ENCODE data around the gene PHACTR1. TPM values are rescaled to one million over a fixed set of nuclear protein-coding genes. Genes with fewer than 3 reads are reported as not detected.

PHACTR1 gene
- total and polyA plus RNA-seq, 7 donors: 0.04 to 3.0 (median 0.85) TPM

DNA sequence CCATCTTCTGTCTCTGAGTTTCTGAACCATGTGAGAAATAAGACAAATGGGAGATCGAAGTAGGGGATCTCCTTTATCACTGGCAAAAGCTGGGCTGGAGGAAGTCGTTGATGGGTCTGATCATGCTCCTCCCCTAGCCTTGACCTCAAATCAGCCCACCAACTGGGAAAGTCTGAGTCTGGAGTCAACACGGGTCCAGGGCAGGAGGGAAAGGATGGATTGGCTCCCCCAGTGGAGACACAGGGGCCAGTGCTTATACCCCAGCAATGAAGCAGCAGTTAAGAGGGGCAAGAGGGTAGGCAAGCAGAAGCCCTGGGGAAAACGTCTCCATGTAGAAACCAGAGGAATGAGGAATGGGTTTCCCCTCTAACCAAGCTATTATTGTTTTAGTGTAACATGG is 459.2 kb downstream of the PHACTR1 start:
- no peak for TF ChIP-seq CTCF (IDR thresholded peaks at IDR 0.05)
- no peak overlapping the region for H3K4me3 ChIP-seq
- no peaks in the 10 kb centered on the region for H3K9me3 ChIP-seq
- no peaks in the 10 kb centered on the region for H3K4me1 ChIP-seq
- DNase-seq: no peak
- intact Hi-C loops (cut with DNase I): no loop called here
- H3K27me3 ChIP-seq (ENCODE audit: insufficient read depth in 3 of 3, low read length in 2 of 3): peaks cover 0 to 3% (median 2%) of the 10 kb centered on the region in 3 donors
- no peak overlapping the region for H3K27ac ChIP-seq
- H3K36me3 ChIP-seq (ENCODE audit: insufficient read depth in 1 of 2, low read depth in 1 of 2): no peaks in the 10 kb centered on the region
- 39 to 46% (median 42%) methylated on average over 4 of the region's 4 CpGs for WGBS, 3 donors
- ATAC-seq: no peak

- H3K27me3 ChIP-seq (ENCODE audit: insufficient read depth in 3 of 3, low read length in 2 of 3): peaks cover 0 to 3% (median 0%) of the 10 kb centered on the region in 3 donors
- H3K4me1 ChIP-seq: no peaks in the 10 kb centered on the region
- WGBS, 3 donors: 49 to 64% (median 56%) methylated on average over 2 of the region's 2 CpGs
- DNase-seq: no peak
- no peak overlapping the region for H3K27ac ChIP-seq
- H3K9me3 ChIP-seq: no peaks in the 10 kb centered on the region
- H3K4me3 ChIP-seq: no peak overlapping the region
- intact Hi-C loops (cut with DNase I): no loop called here
- no peaks in the 10 kb centered on the region for H3K36me3 ChIP-seq (ENCODE audit: insufficient read depth in 1 of 2, low read depth in 1 of 2)
- TF ChIP-seq CTCF (IDR thresholded peaks at IDR 0.05): no peak
- ATAC-seq: no peak
These were observed 461.1 kb downstream of the PHACTR1 start for GRCh38 chr6:13177664-13178063.

- ATAC-seq (no peak), DNase-seq (no peak)
- WGBS, 3 donors: 38 to 53% (median 42%) methylated on average over 4 to 5 of the region's 5 CpGs
- Histone ChIP-seq H3K27ac (no peak overlapping the region), H3K9me3 (no peaks in the 10 kb centered on the region), H3K4me1 (no peaks in the 10 kb centered on the region), H3K4me3 (no peak overlapping the region), H3K27me3 (ENCODE audit: insufficient read depth in 3 of 3, low read length in 2 of 3) (peaks cover 0 to 3% (median 0%) of the 10 kb centered on the region in 3 donors), H3K36me3 (ENCODE audit: insufficient read depth in 1 of 2, low read depth in 1 of 2) (no peaks in the 10 kb centered on the region)
- no peak for TF ChIP-seq CTCF (IDR thresholded peaks at IDR 0.05)
- intact Hi-C loops (cut with DNase I): no loop called here
These were observed 461.5 kb downstream of the PHACTR1 start for GRCh38 chr6:13178107-13178506.

DNA sequence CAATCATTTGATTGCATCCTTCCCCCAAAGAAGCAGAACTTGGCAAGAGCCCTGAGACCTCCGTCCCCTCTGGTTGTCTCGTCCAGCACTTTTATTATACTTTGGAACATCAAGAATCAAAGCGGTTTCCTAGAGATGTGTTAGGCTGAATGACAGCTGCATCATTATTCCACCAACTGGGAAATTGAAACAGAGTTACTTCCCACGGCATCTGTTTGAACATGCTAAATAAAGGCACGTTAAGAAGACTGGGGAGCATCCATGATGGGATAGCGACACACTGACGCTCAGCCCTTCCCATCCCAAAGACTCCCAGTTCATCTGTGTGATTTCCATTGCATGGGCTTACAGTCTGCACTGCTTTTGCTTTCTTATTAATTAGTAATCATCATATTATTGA is 464.0 kb downstream of the PHACTR1 start:
- 43 to 61% (median 59%) methylated on average over 7 of the region's 7 CpGs for WGBS, 3 donors
- no peak overlapping the region for H3K27ac ChIP-seq
- intact Hi-C loops (cut with DNase I): no loop called here
- no peaks in the 10 kb centered on the region for H3K36me3 ChIP-seq (ENCODE audit: insufficient read depth in 1 of 2, low read depth in 1 of 2)
- no peak for TF ChIP-seq CTCF (IDR thresholded peaks at IDR 0.05)
- H3K27me3 ChIP-seq (ENCODE audit: insufficient read depth in 3 of 3, low read length in 2 of 3): no peaks in the 10 kb centered on the region
- DNase-seq: no peak
- H3K4me1 ChIP-seq: no peaks in the 10 kb centered on the region
- ATAC-seq: no peak
- H3K4me3 ChIP-seq: no peak overlapping the region
- no peaks in the 10 kb centered on the region for H3K9me3 ChIP-seq

DNA sequence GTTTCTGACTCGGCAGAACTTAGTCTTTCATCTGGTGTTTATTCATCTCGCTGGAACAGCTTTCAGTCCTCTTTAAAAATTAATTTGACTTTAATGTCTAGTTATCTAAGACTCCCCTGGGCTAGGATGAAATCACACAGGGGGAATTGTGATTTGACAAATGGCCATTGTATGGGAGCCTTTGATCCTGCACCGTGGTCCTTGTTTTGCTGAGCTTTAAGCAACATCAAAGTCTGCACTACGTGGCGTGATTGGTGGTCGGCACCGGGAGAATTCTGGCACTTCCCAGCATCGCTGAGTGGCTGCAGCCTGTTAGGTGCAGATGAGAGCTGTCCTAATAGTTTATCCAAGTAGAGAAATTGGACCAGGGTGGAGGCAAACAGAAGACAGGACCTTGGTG is 464.8 kb downstream of the PHACTR1 start:
- no peaks in the 10 kb centered on the region for H3K36me3 ChIP-seq (ENCODE audit: insufficient read depth in 1 of 2, low read depth in 1 of 2)
- whole genome bisulfite sequencing, 3 donors: 41 to 45% (median 43%) methylated on average over 8 of the region's 8 CpGs
- no peak for ATAC-seq

More for the DNA sequence above, 464.8 kb downstream of the PHACTR1 start:
- Histone ChIP-seq H3K4me3 (no peak overlapping the region), H3K27me3 (ENCODE audit: insufficient read depth in 3 of 3, low read length in 2 of 3) (no peaks in the 10 kb centered on the region), H3K27ac (no peak overlapping the region), H3K9me3 (no peaks in the 10 kb centered on the region), H3K4me1 (no peaks in the 10 kb centered on the region)
- TF ChIP-seq CTCF (IDR thresholded peaks at IDR 0.05): no peak
- intact Hi-C loops (cut with DNase I): no loop called here
- DNase-seq: no peak
